Measurements from ENCODE around the gene GRID1. TPM values are rescaled to one million over a fixed set of nuclear protein-coding genes. Genes with fewer than 3 reads are reported as not detected.
A peak's percentile ranks its signal among the peaks of the same experiment; 100 is the strongest.

The GRID1 gene
- total and polyA plus RNA-seq, 2 donors: 2.4 to 3.9 TPM

- H3K27ac ChIP-seq (ENCODE audit: low read depth): no peak overlapping the region
- no peaks in the 10 kb centered on the region for H3K4me1 ChIP-seq (ENCODE audit: insufficient read depth)
- H3K36me3 ChIP-seq (ENCODE audit: insufficient read depth): no peaks in the 10 kb centered on the region
- no peak for DNase-seq (ENCODE audit: extremely low spot score)
- no peak overlapping the region for H3K4me3 ChIP-seq (ENCODE audit: low read depth, low read length)
Observed at GRCh38 chr10:86254081-86254480, 112.5 kb downstream of the GRID1 start.

- no peak overlapping the region for H3K4me3 ChIP-seq (ENCODE audit: low read depth, low read length)
- no peak overlapping the region for H3K27ac ChIP-seq (ENCODE audit: low read depth)
- no peaks in the 10 kb centered on the region for H3K4me1 ChIP-seq (ENCODE audit: insufficient read depth)
- H3K36me3 ChIP-seq (ENCODE audit: insufficient read depth): no peaks in the 10 kb centered on the region
- 40% methylated on average over 14 of the region's 14 CpGs for WGBS
- no peak for DNase-seq (ENCODE audit: extremely low spot score)
Observed at GRCh38 chr10:86253091-86254072, 113.2 kb downstream of the GRID1 start.

DNA sequence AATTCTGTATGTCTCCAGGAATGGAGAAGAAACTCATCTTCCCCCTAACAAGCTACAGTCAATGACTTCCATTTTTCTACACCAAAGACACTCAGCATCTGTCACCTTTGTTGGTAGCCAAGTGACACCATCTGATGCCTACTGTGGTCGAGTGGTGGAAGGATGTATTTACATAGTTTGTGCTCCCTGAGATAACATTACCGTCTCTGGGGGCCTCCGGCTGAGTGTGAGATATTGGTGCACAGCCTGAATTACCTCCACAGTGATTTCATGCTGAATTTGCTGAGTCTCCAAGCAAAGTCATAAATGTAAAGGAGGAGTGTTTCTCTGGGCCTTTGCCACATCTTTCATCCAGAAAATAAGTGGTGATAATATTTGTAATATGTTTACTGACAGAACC is 114.0 kb downstream of the GRID1 start:
- DNase-seq (ENCODE audit: extremely low spot score): no peak
- Histone ChIP-seq H3K27ac (ENCODE audit: low read depth) (no peak overlapping the region), H3K4me3 (ENCODE audit: low read depth, low read length) (no peak overlapping the region), H3K36me3 (ENCODE audit: insufficient read depth) (no peaks in the 10 kb centered on the region), H3K4me1 (ENCODE audit: insufficient read depth) (no peaks in the 10 kb centered on the region)
- 41% methylated on average over 3 of the region's 3 CpGs for WGBS

DNA sequence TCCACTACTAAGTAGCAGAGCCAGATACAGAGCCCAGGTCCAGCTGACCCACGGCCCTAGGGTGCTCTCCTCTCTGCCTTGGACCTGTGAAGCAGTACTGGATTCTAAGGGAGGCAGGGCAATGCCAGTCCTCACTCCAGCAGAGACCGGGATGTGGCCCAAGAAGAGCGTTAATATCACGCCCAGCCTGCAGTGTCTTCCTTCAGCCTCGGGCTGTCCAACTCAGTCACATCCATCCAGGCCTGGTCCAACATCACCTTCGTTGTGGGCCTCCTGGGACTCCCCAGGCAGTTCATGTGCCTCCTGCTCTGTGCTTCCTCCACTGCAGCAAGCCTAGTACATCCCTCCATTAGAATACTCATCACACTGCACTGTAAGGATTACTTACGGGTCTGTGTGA is 114.5 kb downstream of the GRID1 start:
- WGBS: 86% methylated on average over 7 of the region's 7 CpGs
- Histone ChIP-seq H3K4me1 (ENCODE audit: insufficient read depth) (no peaks in the 10 kb centered on the region), H3K4me3 (ENCODE audit: low read depth, low read length) (no peak overlapping the region), H3K27ac (ENCODE audit: low read depth) (no peak overlapping the region), H3K36me3 (ENCODE audit: insufficient read depth) (no peaks in the 10 kb centered on the region)
- no peak for DNase-seq (ENCODE audit: extremely low spot score)

DNA sequence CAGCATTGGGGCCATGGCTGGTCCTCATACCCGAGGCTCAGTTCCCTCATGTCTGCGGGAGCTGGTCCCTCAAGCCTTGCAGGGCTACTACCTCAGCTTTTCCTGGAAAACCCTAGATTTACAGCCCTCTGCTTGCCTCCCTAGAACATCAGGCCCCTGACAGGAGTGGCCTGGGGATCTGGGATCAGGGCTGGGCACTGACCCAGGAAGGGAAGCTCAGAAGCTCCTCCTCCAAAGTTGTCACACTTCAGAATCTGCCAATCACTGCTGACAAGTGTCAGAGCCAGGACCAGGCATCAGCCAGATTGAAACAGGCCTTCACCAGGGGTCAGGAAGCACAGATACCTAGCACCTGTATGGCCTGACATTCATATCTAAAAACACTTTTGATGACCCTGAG is 115.2 kb downstream of the GRID1 start:
- WGBS: 62% methylated on average over 2 of the region's 2 CpGs
- H3K36me3 ChIP-seq (ENCODE audit: insufficient read depth): no peaks in the 10 kb centered on the region
- H3K27ac ChIP-seq (ENCODE audit: low read depth): no peak overlapping the region
- no peak for DNase-seq (ENCODE audit: extremely low spot score)
- no peak overlapping the region for H3K4me3 ChIP-seq (ENCODE audit: low read depth, low read length)
- no peaks in the 10 kb centered on the region for H3K4me1 ChIP-seq (ENCODE audit: insufficient read depth)

DNA sequence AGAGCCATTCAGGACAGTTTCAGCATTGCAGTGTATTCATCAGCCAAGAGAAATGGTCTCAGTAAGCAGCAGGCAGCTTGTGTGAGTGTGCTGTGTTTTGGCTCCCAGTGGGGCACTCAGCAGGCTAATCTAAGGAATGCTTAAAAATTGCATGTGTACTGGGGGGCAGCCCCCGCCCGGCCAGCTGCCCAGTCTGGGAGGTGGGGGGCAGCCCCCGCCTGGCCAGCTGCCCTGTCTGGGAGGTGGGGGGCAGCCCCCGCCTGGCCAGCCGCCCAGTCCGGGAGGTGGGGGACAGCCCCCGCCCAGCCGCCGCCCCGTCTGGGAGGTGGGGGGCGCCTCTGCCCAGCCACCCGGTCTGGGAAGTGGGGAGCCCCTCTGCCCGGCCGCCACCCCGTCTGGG is 116.2 kb downstream of the GRID1 start:
- no peak for DNase-seq (ENCODE audit: extremely low spot score)
- Histone ChIP-seq H3K4me1 (ENCODE audit: insufficient read depth) (no peaks in the 10 kb centered on the region), H3K36me3 (ENCODE audit: insufficient read depth) (no peaks in the 10 kb centered on the region), H3K27ac (ENCODE audit: low read depth) (no peak overlapping the region), H3K4me3 (ENCODE audit: low read depth, low read length) (no peak overlapping the region)
- 87% methylated on average over 15 of the region's 15 CpGs for WGBS

GRCh38 chr10:86249794-86250193 is 116.8 kb downstream of the GRID1 start:
- H3K4me1 ChIP-seq (ENCODE audit: insufficient read depth): no peaks in the 10 kb centered on the region
- no peaks in the 10 kb centered on the region for H3K36me3 ChIP-seq (ENCODE audit: insufficient read depth)
- no peak overlapping the region for H3K4me3 ChIP-seq (ENCODE audit: low read depth, low read length)
- DNase-seq (ENCODE audit: extremely low spot score): no peak
- no peak overlapping the region for H3K27ac ChIP-seq (ENCODE audit: low read depth)

GRCh38 chr10:86248062-86248461 is 118.5 kb downstream of the GRID1 start:
- 88% methylated on average over 5 of the region's 5 CpGs for WGBS
- DNase-seq (ENCODE audit: extremely low spot score): no peak
- Histone ChIP-seq H3K4me1 (ENCODE audit: insufficient read depth) (no peaks in the 10 kb centered on the region), H3K4me3 (ENCODE audit: low read depth, low read length) (no peak overlapping the region), H3K36me3 (ENCODE audit: insufficient read depth) (no peaks in the 10 kb centered on the region), H3K27ac (ENCODE audit: low read depth) (no peak overlapping the region)

DNA sequence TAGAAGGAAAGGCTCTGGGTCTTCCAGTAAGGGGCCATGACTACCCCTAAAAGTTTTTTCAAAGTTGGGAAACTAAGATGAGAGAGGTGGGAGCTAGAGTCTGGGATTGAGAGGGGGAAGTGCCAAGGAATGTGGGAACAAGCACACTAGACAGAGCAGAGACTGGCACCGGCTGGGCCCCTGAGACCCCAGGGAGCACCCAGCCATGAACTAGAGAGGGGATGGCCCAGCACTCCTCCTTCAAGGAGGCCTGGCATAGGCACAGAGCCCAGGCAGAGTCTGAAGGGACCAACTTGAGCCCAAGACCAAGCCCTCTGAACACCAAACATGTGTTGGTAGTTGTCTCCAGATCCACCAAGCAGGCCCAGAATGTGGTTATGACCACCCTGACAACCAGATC is 119.0 kb downstream of the GRID1 start:
- Histone ChIP-seq H3K27ac (ENCODE audit: low read depth) (no peak overlapping the region), H3K4me1 (ENCODE audit: insufficient read depth) (no peaks in the 10 kb centered on the region), H3K4me3 (ENCODE audit: low read depth, low read length) (no peak overlapping the region), H3K36me3 (ENCODE audit: insufficient read depth) (no peaks in the 10 kb centered on the region)
- 90% methylated on average over 1 of the region's 1 CpG for WGBS
- no peak for DNase-seq (ENCODE audit: extremely low spot score)

DNA sequence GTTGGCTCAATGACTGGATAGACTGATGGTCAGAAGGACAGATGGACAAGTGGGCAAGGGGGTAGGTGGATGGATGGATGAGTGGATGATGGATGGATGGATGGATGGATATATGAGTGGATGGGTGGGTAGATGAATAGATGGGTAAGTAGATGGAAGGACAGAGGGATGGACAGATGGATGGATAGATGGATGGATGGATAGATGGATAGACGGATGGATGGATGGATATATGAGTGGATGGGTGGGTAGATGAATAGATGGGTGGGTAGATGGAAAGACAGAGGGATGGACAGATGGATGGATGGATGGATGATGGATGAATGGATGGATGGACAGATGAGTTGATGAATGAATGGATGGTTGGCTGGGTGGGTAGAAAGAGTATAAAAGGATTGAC is 119.5 kb downstream of the GRID1 start:
- Histone ChIP-seq H3K36me3 (ENCODE audit: insufficient read depth) (no peaks in the 10 kb centered on the region), H3K4me1 (ENCODE audit: insufficient read depth) (no peaks in the 10 kb centered on the region), H3K4me3 (ENCODE audit: low read depth, low read length) (no peak overlapping the region), H3K27ac (ENCODE audit: low read depth) (no peak overlapping the region)
- 71% methylated on average over 1 of the region's 1 CpG for WGBS
- no peak for DNase-seq (ENCODE audit: extremely low spot score)

GRCh38 chr10:86246279-86246940 is 120.2 kb downstream of the GRID1 start:
- no peaks in the 10 kb centered on the region for H3K36me3 ChIP-seq (ENCODE audit: insufficient read depth)
- no peak overlapping the region for H3K27ac ChIP-seq (ENCODE audit: low read depth)
- 73% methylated on average over 8 of the region's 8 CpGs for WGBS
- H3K4me3 ChIP-seq (ENCODE audit: low read depth, low read length): no peak overlapping the region
- no peak for DNase-seq (ENCODE audit: extremely low spot score)
- H3K4me1 ChIP-seq (ENCODE audit: insufficient read depth): no peaks in the 10 kb centered on the region

DNA sequence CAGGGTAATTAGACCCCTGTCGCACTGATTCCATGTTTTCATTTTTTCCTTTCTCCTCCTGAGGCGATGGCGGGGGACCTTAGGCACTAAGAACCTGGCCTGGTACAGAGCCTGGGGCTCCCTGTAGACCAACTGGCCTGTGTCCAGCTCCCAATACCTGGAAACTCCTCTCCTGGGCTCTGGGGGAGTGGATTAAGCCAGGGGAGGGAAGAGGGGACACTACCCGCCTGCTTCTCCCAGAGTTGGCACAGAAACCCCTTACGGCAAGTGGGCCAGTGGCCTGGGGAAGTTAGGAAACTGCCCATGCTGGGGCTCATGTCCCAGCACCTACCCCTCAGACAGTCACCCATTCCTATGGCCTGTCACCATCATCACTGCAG is 121.6 kb downstream of the GRID1 start:
- H3K36me3 ChIP-seq (ENCODE audit: insufficient read depth): no peaks in the 10 kb centered on the region
- no peak overlapping the region for H3K27ac ChIP-seq (ENCODE audit: low read depth)
- DNase-seq (ENCODE audit: extremely low spot score): no peak
- no peaks in the 10 kb centered on the region for H3K4me1 ChIP-seq (ENCODE audit: insufficient read depth)
- H3K4me3 ChIP-seq (ENCODE audit: low read depth, low read length): no peak overlapping the region
- 83% methylated on average over 5 of the region's 5 CpGs for WGBS

- no peaks in the 10 kb centered on the region for H3K36me3 ChIP-seq (ENCODE audit: insufficient read depth)
- no peak overlapping the region for H3K27ac ChIP-seq (ENCODE audit: low read depth)
- DNase-seq (ENCODE audit: extremely low spot score): peak; percentile 15
- WGBS: 32% methylated on average over 16 of the region's 16 CpGs
- no peaks in the 10 kb centered on the region for H3K4me1 ChIP-seq (ENCODE audit: insufficient read depth)
- no peak overlapping the region for H3K4me3 ChIP-seq (ENCODE audit: low read depth, low read length)
Observed at GRCh38 chr10:86244297-86245014, 122.1 kb downstream of the GRID1 start.

Data from urinary bladder (tissue), 4 donors.